Panc1 (cell line): ENCODE measurements around the gene SSH2. TPM values are rescaled to one million over a fixed set of nuclear protein-coding genes. Genes with fewer than 3 reads are reported as not detected.

Experiments used
- ATAC-seq: fragments of 200-7000 bp; cut with Tn5 transposase; 2 replicates; pipeline ENCODE4 v1.9.1; 2020; ENCODE audit warnings: mild to moderate bottlenecking, moderate library complexity
- BruUV-seq: library from RNA; stranded (reverse); fragments of 400-500 nt; replicated peaks from 2 replicates; lab custom pipeline; 2021; lab: Mats Ljungman, UMichigan
- CTCF ChIA-PET: fragments of 300-600 bp; sonication (Branson Sonifier 250); formaldehyde crosslinking; loops from one replicate; lab custom pipeline; 2022; ENCODE audit warnings: antibody characterized with exemption; lab: Charles Lee
- POLR2A ChIA-PET: fragments of 300-600 bp; sonication (Branson Sonifier 250); formaldehyde crosslinking; loops from one replicate; lab custom pipeline; 2022; ENCODE audit warnings: antibody characterized with exemption; lab: Charles Lee
- DNase-seq: peaks from one replicate; pipeline ENCODE4 v3.0.0-alpha.2; 2010; ENCODE audit warnings: low read depth, low spot score
- H3K27ac ChIP-seq: 2 replicates; pipeline ENCODE4 v1.5.1; 2011; ENCODE audit warnings: mild to moderate bottlenecking, low read length, inconsistent platforms
- H3K27me3 ChIP-seq: fragments of 200-500 bp; sonication (Bioruptor generic); 2 replicates; pipeline ENCODE4 v1.6.0; 2014; ENCODE audit warnings: low read length, inconsistent platforms; ENCODE audit not compliant: control insufficient read depth, insufficient read depth
- H3K36me3 ChIP-seq: fragments of 200-500 bp; sonication (Bioruptor generic); 2 replicates; pipeline ENCODE4 v1.5.1; 2014; ENCODE audit warnings: inconsistent platforms, mild to moderate bottlenecking, low read length, moderate library complexity; ENCODE audit not compliant: control insufficient read depth, insufficient read depth
- H3K4me1 ChIP-seq: 2 replicates; pipeline ENCODE4 v1.5.1; 2011; ENCODE audit warnings: inconsistent platforms, mild to moderate bottlenecking, low read length, moderate library complexity; ENCODE audit not compliant: control insufficient read depth, insufficient read depth
- H3K4me3 ChIP-seq, 2 experiments: 2 replicates each; pipeline ENCODE4 v1.5.1; 2011 to 2012; ENCODE audit warnings: low read depth in 2 of 2, low read length in 2 of 2, mild to moderate bottlenecking in 2 of 2, inconsistent platforms in 1 of 2, moderate library complexity in 1 of 2
- H3K9me3 ChIP-seq: fragments of 200-500 bp; sonication (Bioruptor generic); 2 replicates; pipeline ENCODE4 v1.5.1; 2014; ENCODE audit warnings: low read depth, mild to moderate bottlenecking, inconsistent platforms, low read length, moderate library complexity; ENCODE audit not compliant: control insufficient read depth, insufficient read depth
- CTCF ChIP-seq: fragments of 450-650 bp; IDR thresholded peaks from 2 replicates; pipeline ENCODE4 v1.5.1; 2017; ENCODE audit warnings: mild to moderate bottlenecking
- POLR2AphosphoS5 ChIP-seq: IDR thresholded peaks from 2 replicates; pipeline ENCODE4 v1.6.1; 2012; ENCODE audit warnings: mild to moderate bottlenecking, low read depth, low read length, moderate library complexity
- REST ChIP-seq, 2 experiments: IDR thresholded peaks; 2 replicates each; pipeline ENCODE4 v1.6.1; 2011 to 2012; ENCODE audit warnings: low read depth in 2 of 2, control low read depth in 1 of 2, low read length in 1 of 2, mild to moderate bottlenecking in 1 of 2, moderate library complexity in 1 of 2; ENCODE audit not compliant: insufficient read depth in 1 of 2
- SIN3A ChIP-seq: IDR thresholded peaks from 2 replicates; pipeline ENCODE4 v1.6.1; 2012; ENCODE audit warnings: low read depth, mild to moderate bottlenecking, low read length, moderate library complexity, borderline replicate concordance; ENCODE audit not compliant: insufficient read depth
- TCF7L2 ChIP-seq: IDR thresholded peaks from 2 replicates; pipeline ENCODE4 v1.6.1; 2011; ENCODE audit warnings: mild to moderate bottlenecking, low read depth, low read length, inconsistent platforms
- in situ Hi-C: cut with HindIII; loops from 2 replicates; pipeline ENCODE4 v1.10.0; 2016; ENCODE audit warnings: low sequenced_read_pairs, low pct_unique_long_range_greater_than_20kb
- intact Hi-C: fragments of 100-400 bp; cut with micrococcal nuclease; formaldehyde crosslinking; loops from one replicate; pipeline ENCODE4 v1.10.0; 2022; ENCODE audit not compliant: unreplicated experiment
- total RNA-seq: library from RNA; stranded (reverse); gene quantifications from one replicate; pipeline ENCODE4 v1.2.1, GENCODE V29; 2021; ENCODE audit not compliant: unreplicated experiment

The SSH2 gene
- total RNA-seq, 1 experiment from 2014 or later = 30.6 TPM

GRCh38 chr17:29610395-29610794 lies 319.6 kb downstream of the SSH2 start:
- in situ Hi-C loops (no loop called here), intact Hi-C loops (no loop called here)
- ATAC-seq (no peak), DNase-seq (no peak)
- Histone ChIP-seq H3K4me3 (no peak overlapping the region), H3K36me3 (no peaks in the 10 kb centered on the region), H3K27me3 (no peaks in the 10 kb centered on the region), H3K9me3 (no peaks in the 10 kb centered on the region), H3K27ac (no peak overlapping the region), H3K4me1 (peaks cover 13% of the 10 kb centered on the region)
- ChIA-PET POLR2A (no interaction called here), CTCF (no interaction called here)
- no peak for TF ChIP-seq TCF7L2
- no peak for TF ChIP-seq POLR2AphosphoS5
- TF ChIP-seq CTCF = no peak
- TF ChIP-seq REST (IDR thresholded peaks at IDR 0.05; ENCODE audit: insufficient read depth in 1 of 2, low read depth in 2 of 2, low read length in 1 of 2) = no peak
- TF ChIP-seq SIN3A = no peak
- BruUV-seq = no TSS peak

GRCh38 chr17:29608986-29609385 lies 321.0 kb downstream of the SSH2 start:
- intact Hi-C loops = no loop called here
- no peak overlapping the region for H3K4me3 ChIP-seq
- H3K27me3 ChIP-seq = no peaks in the 10 kb centered on the region
- H3K9me3 ChIP-seq = no peaks in the 10 kb centered on the region
- CTCF ChIA-PET = interaction anchor here (0.6 to 0.7 kb wide), 3 partner anchors 8 to 666 kb away, joined by 3 to 4 read pairs (median 3); no protein-coding TSS in a partner anchor
- BruUV-seq = no TSS peak
- in situ Hi-C loops = no loop called here
- no peaks in the 10 kb centered on the region for H3K36me3 ChIP-seq
- no peak overlapping the region for H3K27ac ChIP-seq
- no peak for ATAC-seq
- POLR2A ChIA-PET = no interaction called here
- TF ChIP-seq SIN3A = no peak
- TF ChIP-seq TCF7L2 = no peak
- no peak for TF ChIP-seq REST (IDR thresholded peaks at IDR 0.05; ENCODE audit: insufficient read depth in 1 of 2, low read depth in 2 of 2, low read length in 1 of 2)
- no peak for TF ChIP-seq POLR2AphosphoS5
- TF ChIP-seq CTCF = no peak
- DNase-seq = no peak
- no peaks in the 10 kb centered on the region for H3K4me1 ChIP-seq
